HPDE6-E6E7 (cell line): ENCODE results near the gene AOAH.

Experiments used
- DNase-seq: peaks from one replicate; pipeline ENCODE4 v3.0.0; 2011; ENCODE audit warnings: missing footprints; ENCODE audit errors: extremely low spot score

AOAH gene

GRCh38 chr7:36549029-36549428 is 175.3 kb downstream of the AOAH start:
- no peak for DNase-seq

- no peak for DNase-seq
Observed at GRCh38 chr7:36547416-36547815, 176.9 kb downstream of the AOAH start.

- DNase-seq: no peak
Observed at GRCh38 chr7:36546331-36546730, 178.0 kb downstream of the AOAH start.

GRCh38 chr7:36545291-36545690 is 179.0 kb downstream of the AOAH start:
- no peak for DNase-seq

GRCh38 chr7:36538126-36538525 is 186.2 kb downstream of the AOAH start:
- DNase-seq: no peak

GRCh38 chr7:36535866-36536664 is 188.2 kb downstream of the AOAH start:
- DNase-seq: peak; percentile 52

GRCh38 chr7:36533717-36534116 is 190.6 kb downstream of the AOAH start:
- no peak for DNase-seq

GRCh38 chr7:36532981-36533499 is 191.3 kb downstream of the AOAH start:
- no peak for DNase-seq

GRCh38 chr7:36531951-36532350 is 192.3 kb downstream of the AOAH start:
- no peak for DNase-seq

GRCh38 chr7:36530456-36530855 is 193.8 kb downstream of the AOAH start:
- DNase-seq: no peak

GRCh38 chr7:36527549-36527913 is 196.8 kb downstream of the AOAH start:
- DNase-seq: no peak

- peak; percentile 91 for DNase-seq
Observed at GRCh38 chr7:36526863-36527548, 197.3 kb downstream of the AOAH start.

- no peak for DNase-seq
Observed at GRCh38 chr7:36523371-36524101, 200.8 kb downstream of the AOAH start.

- DNase-seq: no peak
Observed at GRCh38 chr7:36522453-36523007, 201.8 kb downstream of the AOAH start.

- DNase-seq: no peak
Observed at GRCh38 chr7:36521911-36522310, 202.4 kb downstream of the AOAH start.

GRCh38 chr7:36521133-36521532 is 203.2 kb downstream of the AOAH start:
- DNase-seq: no peak

GRCh38 chr7:36515847-36516246 is 208.4 kb downstream of the AOAH start:
- DNase-seq: no peak

GRCh38 chr7:36514289-36515243 is 209.7 kb downstream of the AOAH start:
- no peak for DNase-seq

- DNase-seq: no peak
Observed at GRCh38 chr7:36513393-36513792, 210.9 kb downstream of the AOAH start.

- no peak for DNase-seq
Observed at GRCh38 chr7:36512616-36513015, 211.7 kb downstream of the AOAH start.

- no peak for DNase-seq
Observed at GRCh38 chr7:36509962-36510361, 214.3 kb downstream of the AOAH start.
